GM21723 (cell line): ENCODE results near the gene TANGO6.
"Not testable (repeated sequence)": the region's sequence is repeated elsewhere in the genome, so short reads cannot be mapped to it uniquely, and the experiment has no call there.

Experiments used
- ATAC-seq: cut with Tn5 transposase; IDR thresholded peaks from one replicate; pipeline ENCODE4 v1.9.1; 2021; ENCODE audit warnings: mild to moderate bottlenecking, moderate library complexity; ENCODE audit not compliant: unreplicated experiment

TANGO6 gene

GRCh38 chr16:69049603-69050375 is 206.5 kb downstream of the TANGO6 start:
- no peak for ATAC-seq

GRCh38 chr16:69051517-69051830 is 208.1 kb downstream of the TANGO6 start:
- ATAC-seq, result not testable (repeated sequence)

- ATAC-seq, result no peak
Observed at GRCh38 chr16:69055008-69055407, 211.7 kb downstream of the TANGO6 start.

GRCh38 chr16:69055980-69056379 is 212.6 kb downstream of the TANGO6 start:
- ATAC-seq, result no peak

- ATAC-seq, result no peak
Observed at GRCh38 chr16:69056421-69056820, 213.1 kb downstream of the TANGO6 start.

GRCh38 chr16:69057400-69058378 is 214.4 kb downstream of the TANGO6 start:
- ATAC-seq, result no peak

- ATAC-seq, result not testable (repeated sequence)
Observed at GRCh38 chr16:69063491-69063890, 220.2 kb downstream of the TANGO6 start.

- ATAC-seq, result no peak
Observed at GRCh38 chr16:69064124-69064763, 220.9 kb downstream of the TANGO6 start.

- no peak for ATAC-seq
Observed at GRCh38 chr16:69064764-69065313, 221.5 kb downstream of the TANGO6 start.

- no peak for ATAC-seq
Observed at GRCh38 chr16:69069504-69069903, 226.2 kb downstream of the TANGO6 start.

GRCh38 chr16:69071036-69071435 is 227.7 kb downstream of the TANGO6 start:
- no peak for ATAC-seq

- no peak for ATAC-seq
Observed at GRCh38 chr16:69072640-69072974, 229.3 kb downstream of the TANGO6 start.

GRCh38 chr16:69073181-69073702 is 229.9 kb downstream of the TANGO6 start:
- ATAC-seq, result no peak

GRCh38 chr16:69077251-69077650 is 233.9 kb downstream of the TANGO6 start:
- ATAC-seq, result no peak

GRCh38 chr16:69078073-69078472 is 234.7 kb downstream of the TANGO6 start:
- ATAC-seq, result no peak

GRCh38 chr16:69079697-69080096 is 236.4 kb downstream of the TANGO6 start:
- ATAC-seq, result no peak

- ATAC-seq, result no peak
Observed at GRCh38 chr16:69083306-69083941, 240.1 kb downstream of the TANGO6 start.

GRCh38 chr16:69084289-69084688 is 241.0 kb downstream of the TANGO6 start:
- no peak for ATAC-seq

- no peak for ATAC-seq
Observed at GRCh38 chr16:69085032-69085695, 241.8 kb downstream of the TANGO6 start.

- no peak for ATAC-seq
Observed at GRCh38 chr16:69087161-69087581, 243.8 kb downstream of the TANGO6 start.
